CD4-positive, alpha-beta T cell treated with Interleukin-15 for 4 hours (primary cell): ENCODE measurements around the gene UBE2L5.

Experiments
- DNase-seq: peaks from one replicate; pipeline ENCODE4 v3.0.0-alpha.2; 2020; ENCODE audit warnings: low spot score

The UBE2L5 gene

DNA sequence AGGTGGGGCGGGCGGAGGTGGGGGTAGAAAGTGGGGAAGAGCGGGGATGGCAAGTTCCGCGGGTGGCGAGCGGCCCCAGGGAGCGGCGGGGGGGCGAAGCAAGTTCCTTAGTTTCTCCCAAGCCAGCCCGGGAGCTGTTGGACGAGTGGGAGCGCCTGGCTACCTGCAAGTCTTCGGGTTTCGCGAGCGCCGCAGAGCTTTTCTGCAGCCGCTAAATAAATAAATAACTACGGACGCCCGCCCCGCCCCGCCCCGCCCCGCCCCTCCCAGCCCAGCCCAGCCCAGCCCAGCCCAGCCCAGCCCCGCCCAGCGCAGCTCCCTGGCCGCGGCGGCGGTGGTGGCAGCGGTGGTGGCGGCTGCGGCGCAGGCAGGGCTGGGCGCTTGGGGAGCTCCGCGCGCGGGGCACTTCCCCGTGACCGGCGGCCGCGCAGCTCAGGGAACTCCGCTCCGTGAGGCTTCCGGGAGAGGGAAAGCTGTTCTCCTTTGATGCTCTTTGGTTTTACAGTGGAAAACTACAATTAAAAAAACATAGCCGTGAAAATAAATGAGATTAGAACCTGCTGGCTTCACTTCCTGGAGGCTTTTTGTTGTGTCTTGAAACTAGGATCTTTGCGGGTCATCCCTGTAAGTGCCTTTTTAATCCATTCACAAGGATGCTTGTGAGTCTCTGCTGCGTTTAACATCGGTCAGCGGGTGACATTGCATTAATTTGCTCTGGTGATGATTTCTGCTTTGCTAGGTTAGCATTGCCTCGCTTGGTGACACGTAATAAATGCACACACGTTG lies at the start of gene UBE2L5:
TSS of gene UBE2L5 (plus strand) at position 440 of the 786 bp plus-strand sequence. CDS start 5,498 bp downstream, outside the sequence.
- peak; percentile 53 for DNase-seq

DNA sequence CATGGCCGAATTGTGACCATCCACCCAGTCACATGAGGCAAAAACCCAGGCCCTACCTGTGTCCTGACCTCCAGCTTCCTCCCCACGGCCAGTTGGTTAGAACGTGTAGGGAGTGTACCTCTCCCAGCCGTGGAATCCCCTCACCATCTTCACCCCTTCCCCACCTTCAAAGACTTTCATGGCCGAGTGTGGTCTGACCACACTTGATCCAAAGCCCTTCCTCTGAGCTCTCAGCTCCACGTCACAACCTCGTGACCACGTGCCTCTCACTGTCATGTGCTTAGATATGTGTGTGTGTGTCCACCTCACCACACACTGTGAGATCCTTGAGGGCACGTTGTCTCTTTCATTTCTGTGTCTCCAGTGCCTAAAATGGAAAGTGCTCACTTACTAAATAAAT lies 48.6 kb upstream of the UBE2L5 start:
- DNase-seq, result peak; percentile 40

DNA sequence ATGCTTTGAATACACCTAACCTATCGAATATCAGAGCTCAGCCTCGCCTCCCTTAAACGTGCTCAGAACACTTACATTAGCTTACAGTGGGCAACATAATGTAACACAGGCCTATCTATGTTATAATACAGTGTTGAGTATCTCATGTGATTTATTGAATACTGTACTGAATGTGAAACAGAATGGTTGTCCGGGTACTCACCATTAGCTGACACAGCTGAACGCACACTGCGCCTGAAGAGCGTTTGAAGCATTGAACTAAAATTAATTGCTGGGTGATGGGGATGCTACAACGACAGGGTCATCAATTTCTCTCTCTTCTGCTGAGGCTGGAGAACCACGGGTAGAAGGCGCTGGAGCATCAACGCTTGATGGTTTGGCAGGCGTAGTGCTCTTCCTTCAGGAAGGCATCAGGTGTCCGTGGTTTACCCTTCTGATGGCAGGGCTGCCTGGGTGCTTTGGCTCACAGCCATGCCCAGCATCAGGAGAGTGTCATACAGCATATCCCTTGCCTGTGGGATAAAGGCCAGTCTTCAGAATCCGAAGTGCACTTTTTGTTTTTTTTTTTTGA lies 46.9 kb upstream of the UBE2L5 start:
- no peak for DNase-seq

DNA sequence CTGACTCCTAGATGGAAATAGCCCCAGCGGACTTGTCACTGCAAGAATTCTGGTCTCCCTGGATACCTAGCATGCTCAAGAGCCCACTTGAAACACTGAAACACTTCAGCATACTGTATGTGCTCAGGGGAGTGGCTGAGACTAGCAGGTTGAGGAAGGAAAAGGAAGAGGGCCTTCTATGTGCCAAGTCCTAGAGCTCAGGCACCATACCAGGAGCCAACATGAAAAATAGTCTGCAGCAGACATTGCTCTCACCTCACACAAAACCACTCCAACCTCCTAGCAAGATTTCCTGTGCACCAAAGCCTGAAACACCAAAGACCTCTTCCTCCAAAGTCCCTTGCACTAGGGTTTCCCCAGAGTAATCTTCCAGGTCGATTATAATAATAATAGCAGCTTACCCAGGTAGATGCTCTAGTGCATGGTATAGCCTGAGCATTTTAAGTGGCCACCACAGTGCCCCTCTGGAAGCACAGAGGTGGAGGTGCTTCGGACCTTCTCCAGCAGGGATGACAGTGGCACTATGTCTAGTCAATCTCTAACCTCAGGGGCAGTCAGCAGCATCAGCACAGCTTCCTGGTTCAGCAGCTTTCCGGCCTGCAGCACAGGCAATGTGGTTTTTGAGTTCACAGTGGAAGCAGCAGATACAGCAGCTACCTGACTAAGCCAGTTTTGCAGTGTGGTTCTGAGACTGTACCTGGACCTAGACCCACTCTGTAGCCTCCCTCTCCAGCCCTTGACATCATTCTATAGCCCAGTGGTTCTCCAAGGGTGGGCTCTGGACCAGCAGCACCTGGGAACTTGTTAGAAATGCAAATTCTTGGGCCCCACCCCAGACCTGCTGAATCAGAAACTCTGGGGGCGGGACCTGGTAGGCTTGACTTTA lies 45.6 kb upstream of the UBE2L5 start:
- peak; percentile 72 for DNase-seq

DNA sequence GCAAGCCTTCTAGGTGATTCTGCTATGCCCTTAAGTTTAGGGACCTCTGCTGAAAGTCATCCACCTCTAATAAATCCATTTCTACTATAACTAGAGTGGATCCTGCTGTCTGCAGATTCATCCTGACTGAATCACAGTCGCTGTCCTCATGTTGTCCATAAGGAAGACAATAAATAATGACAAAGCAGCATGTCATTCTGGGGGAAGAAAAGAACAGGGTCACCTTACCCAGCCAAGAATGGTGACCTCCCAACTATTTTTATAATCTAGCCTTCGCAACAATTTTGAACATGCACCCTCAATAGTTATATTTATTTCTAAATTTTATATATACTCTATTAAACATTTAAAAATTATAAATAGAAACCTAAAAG lies 45.0 kb upstream of the UBE2L5 start:
- no peak for DNase-seq

DNA sequence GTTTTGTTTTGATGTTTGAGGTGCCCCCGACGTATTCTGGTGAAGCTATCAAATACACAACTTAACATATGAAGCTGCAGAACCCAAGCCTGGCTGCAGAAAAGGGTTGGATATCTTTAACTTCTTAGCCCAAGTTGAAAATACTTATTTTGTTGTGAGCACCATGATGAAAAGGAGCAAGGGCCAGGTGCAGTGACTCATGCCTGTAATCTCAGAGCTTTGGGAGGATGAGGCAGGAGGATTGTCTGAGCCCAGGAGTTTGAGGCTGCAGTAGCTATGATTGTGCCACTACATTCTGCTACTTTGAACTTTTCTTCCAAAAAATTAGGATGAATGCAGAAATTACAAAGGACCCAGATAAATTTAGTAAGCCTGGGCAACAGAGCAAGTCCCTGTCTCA lies 44.1 kb upstream of the UBE2L5 start:
- DNase-seq, result no peak

DNA sequence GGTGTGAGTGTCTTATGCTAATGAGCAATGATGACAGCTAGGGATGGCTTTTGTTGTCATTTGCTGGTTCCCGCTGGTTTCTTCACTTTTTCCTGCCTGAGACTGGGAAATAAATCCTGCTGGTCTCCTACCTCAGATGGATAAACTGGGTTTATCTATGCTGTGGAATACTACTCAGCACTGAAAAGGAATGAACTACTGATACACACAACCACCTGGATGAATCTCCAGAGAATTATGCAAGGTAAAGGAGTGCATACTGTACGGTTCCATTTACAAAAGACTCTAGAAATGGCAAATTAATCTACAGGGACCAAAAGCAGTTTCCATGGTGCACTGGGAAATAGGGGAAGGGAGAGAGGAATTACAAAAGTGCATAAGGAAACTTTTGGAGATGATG lies 41.2 kb upstream of the UBE2L5 start:
- DNase-seq, result no peak

DNA sequence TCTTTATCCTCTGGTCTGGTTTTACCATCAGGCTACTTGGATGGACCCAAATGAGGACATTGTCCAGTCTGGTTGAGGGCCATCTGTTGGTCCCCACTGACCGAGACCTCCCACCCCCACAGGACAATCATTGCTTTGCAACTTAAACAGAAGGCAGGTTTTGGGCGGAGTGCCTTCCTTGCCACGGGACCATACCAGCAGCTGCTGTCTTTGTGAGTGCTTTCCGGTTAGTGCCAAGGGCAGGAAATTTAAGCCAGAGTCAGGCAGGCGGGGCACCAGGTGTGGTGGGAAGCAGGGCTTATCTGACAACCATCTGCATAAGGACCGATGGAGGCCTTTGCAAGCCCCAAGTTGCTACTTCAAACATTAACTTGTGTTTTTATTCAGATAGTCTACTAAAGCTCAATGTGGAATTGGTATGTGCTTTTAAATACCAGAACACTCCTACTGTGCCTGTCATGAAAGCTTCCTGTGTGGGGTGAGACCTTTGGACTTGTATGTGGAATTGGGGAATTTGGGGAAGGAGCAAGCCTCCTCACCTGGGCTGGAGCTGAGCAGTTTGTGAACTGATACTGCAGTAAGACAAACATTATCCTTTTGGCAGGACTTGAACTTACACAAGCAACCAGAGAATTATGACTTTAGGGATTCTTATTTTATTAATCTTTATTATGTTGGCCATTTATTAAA lies 39.3 kb upstream of the UBE2L5 start:
- DNase-seq, result no peak

DNA sequence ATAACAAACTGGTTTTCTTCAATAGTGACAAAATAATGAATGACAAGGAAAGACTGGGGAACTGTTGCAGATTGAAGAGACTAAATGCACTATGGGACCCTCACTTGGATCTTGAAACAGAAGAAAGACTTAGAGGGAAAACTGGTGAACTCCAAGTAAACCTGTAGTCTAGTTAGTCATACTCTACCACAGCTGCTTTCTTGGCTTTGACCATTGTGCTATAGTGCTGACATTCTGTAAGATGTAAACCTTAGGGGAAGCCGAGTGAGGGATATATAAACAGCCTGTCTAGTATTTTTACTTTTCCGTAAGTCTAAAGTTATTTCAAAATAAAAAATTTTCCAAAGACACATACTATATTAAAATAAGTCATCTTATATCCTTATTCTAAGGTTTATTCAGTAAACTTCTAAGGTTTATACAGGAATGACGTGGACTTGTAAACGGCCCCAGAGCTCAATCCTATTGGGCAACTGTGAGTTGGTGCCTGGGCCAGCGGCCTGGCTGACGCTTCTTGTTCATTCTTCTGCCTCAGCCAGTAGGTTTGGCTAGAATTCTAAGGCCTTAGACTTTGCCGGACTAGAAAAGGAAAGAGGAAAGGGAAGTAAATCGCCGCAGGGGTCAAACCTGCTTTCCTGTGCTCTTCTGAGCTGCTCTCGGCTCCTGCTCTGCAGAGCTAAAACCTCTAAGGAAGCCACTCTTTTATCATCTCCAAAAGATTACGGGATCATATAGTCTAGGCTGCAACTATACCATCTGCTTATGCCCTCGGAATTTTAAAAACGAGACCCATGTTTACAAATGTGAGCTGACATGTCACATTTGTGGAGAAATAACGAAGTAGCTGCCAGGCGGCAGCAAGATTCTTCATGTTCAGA lies 33.6 kb upstream of the UBE2L5 start:
- DNase-seq, result no peak

DNA sequence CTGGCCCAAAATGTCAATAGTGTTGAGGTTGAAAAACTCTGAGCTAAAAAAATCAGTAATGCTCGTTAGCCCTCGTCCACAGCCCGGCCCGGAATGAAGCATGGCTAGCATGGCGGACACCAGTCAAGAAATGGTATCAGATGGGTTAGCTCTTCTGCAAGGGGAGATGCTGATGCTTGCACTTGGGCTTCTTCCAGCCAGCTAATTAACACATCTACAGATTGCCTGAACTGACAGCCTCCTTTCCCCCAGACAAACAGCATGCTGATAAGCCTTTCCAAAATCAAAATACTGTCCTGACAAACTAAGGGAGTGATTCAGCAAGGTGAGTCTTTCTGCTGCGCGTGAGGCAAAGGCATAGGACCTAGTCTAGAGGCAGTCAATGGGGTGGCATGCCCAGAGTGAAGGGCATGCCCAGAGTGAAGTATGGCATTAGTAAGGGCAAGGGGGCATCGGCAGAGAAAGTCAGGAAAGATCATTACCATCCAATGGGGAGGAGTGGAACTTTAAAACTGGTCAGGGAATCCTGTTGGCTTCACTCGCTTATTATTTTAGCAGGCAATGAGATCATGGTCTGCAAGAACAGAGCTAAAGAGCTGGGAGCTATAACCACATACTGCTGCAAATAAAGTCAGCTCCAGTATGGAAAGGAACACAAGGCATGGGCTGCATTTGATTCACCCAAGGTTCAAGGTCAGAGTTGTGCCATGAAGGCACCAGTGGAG lies 30.2 kb upstream of the UBE2L5 start:
- no peak for DNase-seq

DNA sequence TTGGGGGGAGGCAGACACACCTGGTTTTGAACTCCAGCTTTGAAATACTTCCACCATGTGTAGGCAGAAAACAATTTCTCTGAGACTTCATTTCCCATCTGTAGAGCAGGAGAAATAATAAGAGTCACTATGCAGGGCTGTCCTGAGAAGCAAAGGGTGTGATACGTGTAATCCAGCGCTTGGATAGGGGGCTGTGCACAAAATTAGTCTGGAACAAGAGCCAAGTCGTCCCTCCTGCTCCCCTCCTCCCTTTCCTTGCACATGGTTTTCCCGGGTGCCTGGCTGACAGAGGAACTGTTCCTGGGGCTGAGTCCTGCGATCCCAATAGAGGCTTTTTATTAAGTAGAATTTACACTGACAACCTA lies 29.6 kb upstream of the UBE2L5 start:
- no peak for DNase-seq

DNA sequence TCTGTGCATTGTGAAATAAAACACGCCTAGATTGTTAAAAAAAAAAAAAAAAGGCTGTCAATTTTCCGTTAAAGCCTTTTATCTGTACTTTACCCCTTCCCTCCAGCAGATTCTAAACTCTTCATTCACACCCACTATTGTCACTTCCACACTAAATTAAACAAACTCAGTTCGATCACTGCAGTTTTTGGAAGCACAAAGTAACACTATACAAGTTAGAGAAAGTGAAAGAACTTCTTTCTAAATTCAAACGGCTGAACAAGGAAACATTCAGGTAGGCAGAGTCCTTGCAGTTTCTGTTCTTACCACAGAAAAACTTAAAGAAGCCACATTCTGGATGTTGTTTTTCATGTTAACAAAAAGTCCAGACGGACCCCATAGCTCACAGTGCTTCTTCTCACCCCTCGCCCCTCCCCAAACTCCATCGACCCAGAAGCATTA lies 27.5 kb upstream of the UBE2L5 start:
- DNase-seq, result peak; percentile 49

DNA sequence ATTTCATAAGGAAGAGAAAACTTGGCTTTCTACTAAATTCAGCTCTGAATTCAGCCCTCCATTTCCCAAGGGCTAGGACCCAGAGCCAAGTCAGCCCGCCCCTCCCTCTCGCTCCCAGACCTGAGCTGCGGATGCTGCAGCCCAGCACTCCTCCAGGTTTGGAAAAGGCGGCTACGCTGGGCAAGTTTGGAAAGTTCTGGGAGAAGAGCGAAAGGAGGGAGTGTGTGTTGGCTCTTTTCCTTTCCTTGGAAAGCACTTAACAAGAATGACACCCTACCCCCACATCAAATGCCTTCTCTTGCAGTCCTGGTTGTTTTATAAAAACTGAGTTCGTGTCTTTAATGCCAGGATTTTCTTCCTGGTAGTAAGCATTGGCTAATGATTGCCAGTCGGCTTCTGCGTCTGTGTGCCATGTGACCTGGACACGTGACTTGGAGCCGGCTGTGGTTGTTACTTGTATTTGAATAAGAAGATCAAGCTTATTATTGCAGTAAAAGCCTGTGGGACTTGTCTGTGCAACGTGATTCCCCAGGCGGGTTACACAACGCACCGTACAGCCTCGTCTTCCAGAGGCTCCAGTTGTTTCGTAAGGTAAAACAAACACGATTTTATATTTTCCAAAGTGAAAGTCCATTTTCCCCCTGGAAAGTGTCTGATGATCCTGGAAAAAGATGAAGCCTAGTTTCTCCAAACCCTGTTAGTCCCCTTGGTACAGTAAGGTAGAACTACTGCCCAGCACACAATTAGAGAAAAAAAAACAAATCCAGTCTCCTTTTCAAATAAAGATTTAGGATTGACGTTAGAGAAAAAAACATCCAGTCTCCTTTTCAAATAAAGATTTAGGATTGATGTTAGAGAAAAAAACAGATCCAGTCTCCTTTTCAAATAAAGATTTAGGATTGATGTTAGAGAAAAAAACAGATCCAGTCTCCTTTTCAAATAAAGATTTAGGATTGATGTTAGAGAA lies 26.8 kb upstream of the UBE2L5 start:
- peak; percentile 75 for DNase-seq

DNA sequence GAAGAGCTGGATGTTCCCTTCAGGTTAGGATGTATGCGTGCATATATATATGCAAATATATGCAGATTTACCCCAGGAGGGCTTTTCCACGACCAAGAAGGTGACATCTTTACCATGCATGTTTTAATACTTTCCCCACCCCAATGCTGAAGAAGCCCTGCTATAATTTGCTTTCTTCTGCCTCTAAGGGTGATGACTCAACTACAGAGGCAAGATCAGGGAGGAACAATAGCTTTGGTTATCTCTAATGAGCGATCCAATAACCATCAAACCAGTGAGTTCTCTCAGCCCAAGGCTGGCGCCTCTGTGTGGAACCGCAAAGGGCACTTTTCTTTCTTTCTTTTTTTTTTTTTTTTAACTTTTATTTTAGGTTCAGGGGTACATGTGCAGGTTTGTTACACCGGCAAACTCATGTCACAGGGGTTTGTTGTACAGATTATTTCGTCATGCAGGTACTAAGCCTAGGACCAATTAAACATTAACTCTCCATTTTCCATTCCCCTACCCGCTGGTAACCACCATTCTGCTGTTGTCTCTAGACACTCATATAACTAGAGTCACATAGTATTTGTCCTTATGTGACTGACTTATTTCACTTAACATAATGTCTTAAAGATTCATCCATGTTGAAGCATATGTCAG lies 25.7 kb upstream of the UBE2L5 start:
- DNase-seq, result peak; percentile 53

DNA sequence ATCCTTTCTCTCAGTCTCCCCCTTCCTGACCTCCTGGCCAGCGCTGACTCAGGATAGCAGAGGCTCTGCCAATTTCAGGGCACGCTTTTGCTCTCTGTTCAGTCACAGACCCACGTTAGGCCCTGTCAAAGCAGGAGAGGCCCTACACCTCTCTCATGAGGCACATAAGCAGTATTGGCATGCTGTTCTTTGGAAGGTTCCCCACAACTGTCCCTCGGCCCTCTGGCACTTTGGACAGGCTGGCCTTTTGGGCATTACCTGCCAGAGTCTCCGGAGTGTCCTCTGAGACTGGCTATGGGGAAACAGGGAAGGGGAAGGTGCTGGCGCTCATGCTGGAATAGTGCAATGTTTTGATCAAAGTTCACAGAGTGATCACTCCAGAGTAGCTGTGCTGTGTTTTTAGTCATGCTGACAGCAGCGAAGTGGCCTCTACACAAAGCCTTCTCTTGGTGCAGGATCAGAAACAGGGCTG lies 23.7 kb upstream of the UBE2L5 start:
- no peak for DNase-seq

DNA sequence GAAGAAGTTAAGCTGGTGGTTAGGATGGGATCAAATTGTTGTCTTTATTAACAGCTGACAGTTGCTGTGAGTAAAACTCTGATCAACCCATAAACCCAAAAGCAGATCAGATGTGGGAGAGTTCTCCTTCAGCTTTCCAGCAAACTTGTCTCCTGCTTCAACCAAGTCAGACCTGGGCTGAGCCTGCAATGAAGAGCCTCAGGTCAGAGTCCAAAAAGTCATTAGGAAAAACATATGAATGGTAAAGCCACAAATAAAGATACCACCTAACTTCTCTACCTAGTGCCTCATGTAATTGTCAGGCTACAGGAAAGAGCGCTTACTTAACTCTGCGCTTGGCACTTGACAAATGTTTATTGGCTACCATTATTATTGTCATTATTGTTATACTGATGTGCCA lies 21.9 kb upstream of the UBE2L5 start:
- no peak for DNase-seq

DNA sequence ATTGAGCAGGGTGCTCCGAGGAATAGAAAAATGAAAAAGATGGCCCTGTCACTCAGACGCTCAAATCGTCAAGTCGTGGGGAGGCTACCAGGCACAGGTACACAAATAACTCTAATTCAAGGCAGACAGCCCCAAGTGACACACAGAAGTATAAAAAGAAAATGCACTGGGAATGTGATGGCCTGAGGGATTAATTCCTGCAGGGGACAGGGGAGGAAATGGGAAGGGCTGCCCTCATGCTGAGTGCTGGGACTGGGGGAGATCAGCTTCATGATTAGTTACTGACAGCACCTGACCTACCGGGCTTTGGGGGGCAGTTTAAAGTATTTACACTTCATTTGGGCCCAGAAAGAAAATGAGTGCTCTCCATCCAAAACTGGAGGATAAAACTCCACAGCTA lies 20.9 kb upstream of the UBE2L5 start:
- no peak for DNase-seq

DNA sequence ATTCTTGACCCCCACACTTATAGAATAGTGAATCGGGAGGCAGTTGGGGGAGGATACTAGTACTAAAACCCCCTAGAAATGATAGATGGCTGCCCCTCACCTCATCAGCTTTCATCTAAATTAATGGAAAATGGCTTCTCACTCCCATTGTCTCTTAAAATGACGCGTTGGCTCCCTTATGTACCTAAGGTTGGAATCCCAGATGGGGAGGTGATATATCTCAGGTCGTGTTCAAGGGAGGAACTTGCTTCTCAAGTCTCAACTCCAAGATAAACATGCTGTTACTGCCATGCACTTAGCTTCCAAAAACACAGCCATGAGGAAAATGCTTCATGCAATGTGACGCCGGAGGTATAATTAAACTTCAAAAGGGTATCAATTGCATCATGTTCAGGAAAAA lies 18.8 kb upstream of the UBE2L5 start:
- no peak for DNase-seq

DNA sequence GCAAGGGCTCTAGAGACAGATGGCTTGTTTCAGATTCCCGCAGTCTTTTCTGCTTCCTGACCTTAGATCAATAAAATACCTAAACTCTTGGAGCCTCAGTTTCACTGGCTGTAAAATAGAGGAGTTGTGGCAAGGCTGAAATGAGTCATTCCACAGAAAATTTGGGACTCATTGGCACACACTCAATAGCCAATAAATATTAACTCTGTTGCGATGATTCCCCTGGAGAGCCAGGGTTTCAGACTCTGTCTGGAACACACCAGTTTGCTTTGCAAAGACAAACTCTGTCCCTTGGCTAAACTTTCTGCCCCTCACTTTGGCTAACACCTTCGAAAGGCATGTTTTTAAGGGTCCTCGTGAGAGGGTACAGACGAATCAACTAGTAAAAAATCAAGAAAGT lies 18.1 kb upstream of the UBE2L5 start:
- no peak for DNase-seq
